SK-MEL-5 (cell line): ENCODE data around the gene SRRM1. TPM values are rescaled to one million over a fixed set of nuclear protein-coding genes. Genes with fewer than 3 reads are reported as not detected.

Source experiments
- small RNA-seq, 2 experiments: library from RNA; depleted of rRNA; stranded (forward); fragments of <200 nt; gene quantifications; one replicate each; pipeline ENCODE3, GENCODE V24; 2014
- total RNA-seq: library from RNA; depleted of rRNA; stranded (reverse); fragments of >200 nt; shearing (Covaris generic); gene quantifications from 2 replicates; pipeline ENCODE4 v1.2.3, GENCODE V29; 2014; rRNA removed

SRRM1 gene
- total RNA-seq, 1 experiment from 2014 or later = 17.3 TPM

Small RNAs within 50 kb of the gene (small RNA-seq; reads per million reads assigned to genes)
- 0 reads per million in 2 experiments for gene RF00019

Other genes starting within 250 kb of the SRRM1 start
- 5.5 and 8.3 TPM in 2 replicates for gene STPG1, start 229.5 kb upstream of the SRRM1 start, total RNA-seq
- 20.4 and 23.9 TPM in 2 replicates for gene NIPAL3, start 227.5 kb upstream of the SRRM1 start, total RNA-seq
- 9.2 and 10.3 TPM in 2 replicates for gene RCAN3, start 140.5 kb upstream of the SRRM1 start, total RNA-seq
- not detected in 2 replicates for gene NCMAP, start 87.2 kb upstream of the SRRM1 start, total RNA-seq
- 123 and 124 TPM in 2 replicates for gene CLIC4, start 102.1 kb downstream of the SRRM1 start, total RNA-seq